Suprapubic skin (tissue), 4 donors: ENCODE measurements around the gene CTSH. TPM values are rescaled to one million over a fixed set of nuclear protein-coding genes. Genes with fewer than 3 reads are reported as not detected.
"Not testable (repeated sequence)": the region's sequence is repeated elsewhere in the genome, so short reads cannot be mapped to it uniquely, and the experiment has no call there.

ENCODE experiments used
- DNase-seq, 2 donors: peaks; one replicate each; pipeline ENCODE4 v3.0.0-alpha.2; 2019; ENCODE audit warnings: low spot score in 2 of 2
- H3K27ac ChIP-seq: fragments of 200-600 bp; sonication (generic); one replicate; pipeline ENCODE4 v1.5.1; 2019
- H3K27me3 ChIP-seq: fragments of 200-600 bp; sonication (generic); one replicate; pipeline ENCODE4 v1.5.1; 2019
- H3K36me3 ChIP-seq: fragments of 200-600 bp; sonication (generic); one replicate; pipeline ENCODE4 v1.5.1; 2019
- H3K4me1 ChIP-seq: fragments of 200-600 bp; sonication (generic); one replicate; pipeline ENCODE4 v1.5.1; 2019
- H3K4me3 ChIP-seq: fragments of 200-600 bp; sonication (generic); one replicate; pipeline ENCODE4 v1.5.1; 2019; ENCODE audit warnings: mild to moderate bottlenecking
- H3K9me3 ChIP-seq: fragments of 200-600 bp; sonication (generic); one replicate; pipeline ENCODE4 v1.5.1; 2019
- CTCF ChIP-seq, 2 donors: fragments of 200-600 bp in 1 of 2; fragments of 450-650 bp in 1 of 2; sonication (generic) in 1 of 2; IDR thresholded peaks; one replicate each; pipeline ENCODE4 v1.5.1; 2016 to 2019; ENCODE audit warnings: antibody characterized with exemption in 2 of 2, mild to moderate bottlenecking in 1 of 2, moderate library complexity in 1 of 2
- EP300 ChIP-seq: sonication (generic); formaldehyde crosslinking; IDR thresholded peaks from one replicate; pipeline ENCODE4 v1.6.1; 2017; ENCODE audit warnings: antibody characterized with exemption
- POLR2A ChIP-seq, 2 donors: fragments of 450-650 bp; IDR thresholded peaks; one replicate each; pipeline ENCODE4 v1.6.1; 2017; ENCODE audit warnings: antibody characterized with exemption in 2 of 2, mild to moderate bottlenecking in 2 of 2, moderate library complexity in 2 of 2
- POLR2AphosphoS5 ChIP-seq, 3 donors: sonication (generic); formaldehyde crosslinking; IDR thresholded peaks; one replicate each; pipeline ENCODE4 v1.6.1; 2017; ENCODE audit warnings: antibody characterized with exemption in 3 of 3
- WGBS: methylation state at CpG from one replicate; pipeline ENCODE4 v1.1.5; 2018; 5-methylcytosine and 5-hydroxymethylcytosine counted together
- total RNA-seq, 4 donors: library from RNA; depleted of rRNA; stranded (reverse); fragments of >200 nt; gene quantifications; one replicate each; pipeline ENCODE4 v1.1.0, GENCODE V29; 2016

CTSH gene
- total RNA-seq, 4 donors from 2014 or later: 98.4 to 308 (median 219) TPM

- H3K9me3 ChIP-seq: no peaks in the 10 kb centered on the region
- H3K4me3 ChIP-seq: no peak overlapping the region
- no peaks in the 10 kb centered on the region for H3K27me3 ChIP-seq
- no peak for DNase-seq
- peaks cover 97% of the 10 kb centered on the region for H3K36me3 ChIP-seq
- 66% methylated on average over 3 of the region's 3 CpGs for WGBS
- no peak for TF ChIP-seq POLR2AphosphoS5 (IDR thresholded peaks at IDR 0.05)
- no peak overlapping the region for H3K27ac ChIP-seq
- H3K4me1 ChIP-seq: peaks cover 13% of the 10 kb centered on the region
Observed at GRCh38 chr15:78907577-78907976, 37.3 kb downstream of the CTSH start.

- H3K4me1 ChIP-seq: peaks cover 13% of the 10 kb centered on the region
- WGBS: 48% methylated on average over 2 of the region's 2 CpGs
- DNase-seq: no peak
- H3K36me3 ChIP-seq: peaks cover 97% of the 10 kb centered on the region
- TF ChIP-seq POLR2AphosphoS5 (IDR thresholded peaks at IDR 0.05) (no peak), EP300 (no peak), POLR2A (IDR thresholded peaks at IDR 0.05) (no peak), CTCF (IDR thresholded peaks at IDR 0.05) (no peak)
- H3K9me3 ChIP-seq: no peaks in the 10 kb centered on the region
- H3K27ac ChIP-seq: no peak overlapping the region
- H3K27me3 ChIP-seq: no peaks in the 10 kb centered on the region
- H3K4me3 ChIP-seq: no peak overlapping the region
Observed at GRCh38 chr15:78906316-78906620, 38.6 kb downstream of the CTSH start.

DNA sequence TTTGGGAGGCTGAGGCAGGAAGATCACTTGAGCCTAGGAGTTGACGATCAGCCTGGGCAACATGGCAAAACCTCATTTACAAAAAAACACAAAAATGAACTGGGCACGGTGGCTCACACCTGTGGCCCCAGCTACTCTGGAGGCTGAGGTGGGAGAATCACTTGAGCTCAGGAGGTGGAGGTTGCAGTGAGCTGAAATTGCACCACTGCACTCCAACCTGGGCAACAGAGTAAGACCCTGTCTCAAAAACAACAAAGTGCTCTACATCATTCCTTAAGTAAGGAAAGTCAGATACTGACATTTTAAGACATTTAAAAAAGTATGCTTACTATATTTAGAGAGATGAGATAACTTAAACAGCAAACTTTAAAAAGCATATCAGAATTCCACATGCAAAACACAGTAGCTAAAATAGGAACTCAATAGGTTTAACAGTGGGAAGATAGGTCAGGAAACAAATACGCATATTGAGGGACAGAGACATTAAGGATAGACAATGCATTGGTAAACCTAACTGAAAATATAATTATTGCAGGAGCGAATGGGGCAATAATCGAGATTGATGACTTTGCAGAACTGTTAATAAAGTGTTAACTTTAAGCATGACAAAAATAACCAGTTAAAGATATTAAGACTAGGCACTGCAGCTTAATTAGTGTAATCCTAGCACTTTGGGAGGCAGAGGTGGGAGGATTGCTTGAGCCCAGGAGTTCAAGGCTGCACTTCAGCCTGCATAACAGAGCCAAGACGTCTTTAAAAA is 40.1 kb downstream of the CTSH start:
- H3K36me3 ChIP-seq: peaks cover 97% of the 10 kb centered on the region
- H3K27me3 ChIP-seq: no peaks in the 10 kb centered on the region
- WGBS: 83% methylated on average over 6 of the region's 6 CpGs
- no peak for TF ChIP-seq EP300
- no peak for TF ChIP-seq POLR2A (IDR thresholded peaks at IDR 0.05)
- TF ChIP-seq CTCF (IDR thresholded peaks at IDR 0.05): no peak
- TF ChIP-seq POLR2AphosphoS5 (IDR thresholded peaks at IDR 0.05): no peak
- H3K4me1 ChIP-seq: peaks cover 9% of the 10 kb centered on the region
- H3K9me3 ChIP-seq: no peaks in the 10 kb centered on the region
- DNase-seq: no peak
- no peak overlapping the region for H3K4me3 ChIP-seq
- no peak overlapping the region for H3K27ac ChIP-seq

DNA sequence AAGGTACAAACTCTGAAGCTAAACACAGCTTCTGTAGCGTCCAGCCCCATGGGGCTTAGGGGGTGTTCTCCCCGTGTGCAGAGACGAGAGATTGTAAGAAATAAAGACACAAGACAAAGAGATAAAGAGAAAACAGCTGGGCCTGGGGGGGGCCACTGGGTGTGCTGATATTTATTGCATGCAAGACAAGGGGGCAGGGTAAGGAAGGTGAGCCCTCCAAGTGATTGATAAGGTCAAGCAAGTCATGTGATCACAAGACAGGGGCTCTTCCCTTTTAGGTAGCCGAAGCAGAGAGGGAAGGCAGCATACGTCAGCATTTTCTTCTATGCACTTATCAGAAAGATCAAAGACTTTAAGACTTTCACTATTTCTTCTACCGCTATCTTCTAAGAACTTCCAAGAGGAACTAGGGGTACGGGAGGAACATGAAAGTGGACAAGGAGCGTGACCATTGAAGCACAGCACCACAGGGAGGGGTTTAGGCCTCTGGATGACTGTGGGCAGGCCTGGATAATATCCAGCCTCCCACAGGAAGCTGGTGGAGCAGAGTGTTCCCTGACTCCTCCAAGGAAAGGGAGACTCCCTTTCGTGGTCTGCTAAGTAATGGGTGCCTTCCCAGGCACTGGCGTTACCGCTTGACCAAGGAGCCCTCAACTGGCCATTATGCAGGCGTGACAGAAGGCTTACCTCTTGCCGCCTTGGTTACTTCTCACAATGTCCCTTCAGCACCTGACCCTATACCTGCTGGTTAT is 42.4 kb downstream of the CTSH start:
- H3K27me3 ChIP-seq, H3K4me1 ChIP-seq, DNase-seq, H3K4me3 ChIP-seq, H3K9me3 ChIP-seq, H3K27ac ChIP-seq: not testable (repeated sequence)
- 78% methylated on average over 13 of the region's 13 CpGs for WGBS
- peaks cover 99% of the 10 kb centered on the region for H3K36me3 ChIP-seq

- not testable (repeated sequence) for H3K4me3 ChIP-seq, H3K4me1 ChIP-seq, H3K9me3 ChIP-seq, H3K27ac ChIP-seq, DNase-seq, H3K27me3 ChIP-seq
- WGBS: 94% methylated on average over 14 of the region's 14 CpGs
- H3K36me3 ChIP-seq: peaks cover 99% of the 10 kb centered on the region
Observed at GRCh38 chr15:78900819-78901533, 43.9 kb downstream of the CTSH start.

GRCh38 chr15:78898540-78898939 is 46.3 kb downstream of the CTSH start:
- Histone ChIP-seq H3K36me3 (peaks cover 100% of the 10 kb centered on the region), H3K4me3 (no peak overlapping the region), H3K27ac (no peak overlapping the region), H3K4me1 (no peaks in the 10 kb centered on the region), H3K27me3 (no peaks in the 10 kb centered on the region), H3K9me3 (no peaks in the 10 kb centered on the region)
- DNase-seq: no peak
- TF ChIP-seq POLR2AphosphoS5 (IDR thresholded peaks at IDR 0.05): no peak
- TF ChIP-seq POLR2A (IDR thresholded peaks at IDR 0.05): no peak
- no peak for TF ChIP-seq EP300
- TF ChIP-seq CTCF (IDR thresholded peaks at IDR 0.05): no peak
- WGBS: 65% methylated on average over 4 of the region's 4 CpGs
